ENCODE measurements around the gene MYO3B. TPM values are rescaled to one million over a fixed set of nuclear protein-coding genes. Genes with fewer than 3 reads are reported as not detected.
A peak's percentile ranks its signal among the peaks of the same experiment; 100 is the strongest.

The MYO3B gene
- total RNA-seq, 1 experiment from 2014 or later = 0.50 TPM

- Mint-ChIP-seq H3K9me3 (no peaks in the 10 kb centered on the region), H3K4me1 (peaks cover 69% of the 10 kb centered on the region), H3K36me3 (no peaks in the 10 kb centered on the region), H3K4me3 (no peak overlapping the region), H3K27me3 (ENCODE audit: low read depth) (peaks cover 30% of the 10 kb centered on the region), H3K27ac (no peak overlapping the region)
- no peak for ATAC-seq
- DNase-seq (ENCODE audit: low spot score) = no peak
- TF ChIP-seq NFE2L1 (CRISPR knock-in tag; IDR thresholded peaks at IDR 0.05) = no peak
- TF ChIP-seq IRF1 (CRISPR knock-in tag; IDR thresholded peaks at IDR 0.05) = no peak
- TF ChIP-seq TP53 (CRISPR knock-in tag; IDR thresholded peaks at IDR 0.05) = no peak
- no peak for TF ChIP-seq ZNF532 (CRISPR knock-in tag; IDR thresholded peaks at IDR 0.05; ENCODE audit: borderline replicate concordance)
- no peak for TF ChIP-seq MXD4 (CRISPR knock-in tag; IDR thresholded peaks at IDR 0.05; ENCODE audit: borderline replicate concordance)
- no peak for TF ChIP-seq SOX15 (CRISPR knock-in tag; IDR thresholded peaks at IDR 0.05)
- TF ChIP-seq HMGA2 (CRISPR knock-in tag; IDR thresholded peaks at IDR 0.05) = no peak
- no peak for TF ChIP-seq NR1H2 (CRISPR knock-in tag; IDR thresholded peaks at IDR 0.05)
- TF ChIP-seq ZNF423 (CRISPR knock-in tag; IDR thresholded peaks at IDR 0.05) = no peak
- TF ChIP-seq EMX1 (CRISPR knock-in tag; IDR thresholded peaks at IDR 0.05) = no peak
- TF ChIP-seq ZNF138 (CRISPR knock-in tag; conservative IDR thresholded peaks at IDR 0.05) = no peak
- ChIA-PET CTCF (no interaction called here), POLR2A (interaction anchor here (0.6 kb wide), 1 partner anchor 21 kb away, joined by 7 read pairs; no protein-coding TSS in a partner anchor)
Observed at GRCh38 chr2:170500104-170500503, 322.2 kb downstream of the MYO3B start.

GRCh38 chr2:170500770-170501169 lies 322.8 kb downstream of the MYO3B start:
- Mint-ChIP-seq H3K36me3 (no peaks in the 10 kb centered on the region), H3K4me3 (no peak overlapping the region), H3K4me1 (peaks cover 72% of the 10 kb centered on the region), H3K9me3 (no peaks in the 10 kb centered on the region), H3K27ac (no peak overlapping the region), H3K27me3 (ENCODE audit: low read depth) (peaks cover 30% of the 10 kb centered on the region)
- ATAC-seq = no peak
- no peak for TF ChIP-seq ELF4 (CRISPR knock-in tag; IDR thresholded peaks at IDR 0.05; ENCODE audit: low read depth)
- TF ChIP-seq ZNF121 (CRISPR knock-in tag; IDR thresholded peaks at IDR 0.05) = no peak
- TF ChIP-seq IRF2 (CRISPR knock-in tag; IDR thresholded peaks at IDR 0.05; ENCODE audit: borderline replicate concordance, low read depth) = no peak
- no peak for TF ChIP-seq PREB (CRISPR knock-in tag; IDR thresholded peaks at IDR 0.05; ENCODE audit: borderline replicate concordance)
- no peak for TF ChIP-seq CREB1 (CRISPR knock-in tag; IDR thresholded peaks at IDR 0.05)
- DNase-seq (ENCODE audit: low spot score) = no peak
- POLR2A ChIA-PET = no interaction called here
- CTCF ChIA-PET = no interaction called here

GRCh38 chr2:170501421-170502043 lies 323.6 kb downstream of the MYO3B start:
- Mint-ChIP-seq H3K27me3 (ENCODE audit: low read depth) (peaks cover 30% of the 10 kb centered on the region), H3K4me1 (peaks cover 77% of the 10 kb centered on the region), H3K36me3 (no peaks in the 10 kb centered on the region), H3K9me3 (no peaks in the 10 kb centered on the region), H3K27ac (peak overlapping the region; percentile 75; the same call in 1 of the 2 replicates), H3K4me3 (no peak overlapping the region; the same call in 1 of the 2 replicates)
- ATAC-seq (no peak), DNase-seq (ENCODE audit: low spot score) (no peak)
- ChIA-PET POLR2A (no interaction called here), CTCF (interaction anchor here (1.5 kb wide), 2 partner anchors 29 to 314 kb away, joined by 3 read pairs; no protein-coding TSS in a partner anchor)
- TF ChIP-seq ZNF219 (CRISPR knock-in tag; IDR thresholded peaks at IDR 0.05; ENCODE audit: borderline replicate concordance) = no peak
- no peak for TF ChIP-seq CTCF (IDR thresholded peaks at IDR 0.05)
- TF ChIP-seq JUN (CRISPR knock-in tag; IDR thresholded peaks at IDR 0.05) = no peak
- TF ChIP-seq GRHL2 (CRISPR knock-in tag; IDR thresholded peaks at IDR 0.05; ENCODE audit: insufficient replicate concordance, severe bottlenecking) = no peak
- TF ChIP-seq ERG (CRISPR knock-in tag; IDR thresholded peaks at IDR 0.05) = no peak

All from WTC11 (cell line).